ENCODE results near the gene GHRH.

GRCh38 chr20:37308086-37309050 lies 46.8 kb upstream of the GHRH start:
- TF ChIP-seq EZH2 (IDR thresholded peaks at IDR 0.05; ENCODE audit: borderline replicate concordance) (no peak), CTCF (IDR thresholded peaks at IDR 0.05; ENCODE audit: poor library complexity) (no peak), EZH2phosphoT487 (IDR thresholded peaks at IDR 0.05; ENCODE audit: low read depth, severe bottlenecking, unreplicated experiment) (no peak)

Measured in hepatocyte (in vitro differentiated cells).